H9 (cell line): ENCODE measurements around the gene RET. TPM values are rescaled to one million over a fixed set of nuclear protein-coding genes. Genes with fewer than 3 reads are reported as not detected.

Experiments
- DNase-seq: peaks from one replicate; pipeline ENCODE4 v3.0.0-alpha.2; 2017
- H2AFZ ChIP-seq: one replicate; pipeline ENCODE4 v1.6.1; 2013; ENCODE audit warnings: mild to moderate bottlenecking, low read length, control low read depth, moderate library complexity
- H2AK5ac ChIP-seq: 2 replicates; pipeline ENCODE4 v1.6.1; 2013; ENCODE audit warnings: low read length, control low read depth, mixed read lengths; ENCODE audit not compliant: insufficient read length
- H2BK120ac ChIP-seq: one replicate; pipeline ENCODE4 v1.6.1; 2013; ENCODE audit warnings: low read depth, mild to moderate bottlenecking, low read length, control low read depth, inconsistent platforms; ENCODE audit not compliant: poor library complexity, severe bottlenecking
- H2BK12ac ChIP-seq: 2 replicates; pipeline ENCODE4 v1.6.1; 2013; ENCODE audit warnings: low read length, control low read depth, mixed read lengths, low read depth; ENCODE audit not compliant: insufficient read length
- H2BK15ac ChIP-seq: 2 replicates; pipeline ENCODE4 v1.6.1; 2013; ENCODE audit warnings: low read depth, low read length, control low read depth
- H2BK20ac ChIP-seq: one replicate; pipeline ENCODE4 v1.6.1; 2013; ENCODE audit warnings: low read depth, mild to moderate bottlenecking, low read length, control low read depth, inconsistent platforms; ENCODE audit not compliant: poor library complexity, severe bottlenecking
- H2BK5ac ChIP-seq: 2 replicates; pipeline ENCODE4 v1.6.1; 2013; ENCODE audit warnings: low read length, control low read depth, mixed read lengths; ENCODE audit not compliant: insufficient read length
- H3K14ac ChIP-seq: 2 replicates; pipeline ENCODE4 v1.6.1; 2013; ENCODE audit warnings: low read length, control low read depth; ENCODE audit not compliant: insufficient read depth
- H3K18ac ChIP-seq: 2 replicates; pipeline ENCODE4 v1.6.1; 2013; ENCODE audit warnings: low read depth, mild to moderate bottlenecking, mixed read lengths, low read length, control low read depth; ENCODE audit not compliant: insufficient read length
- H3K23ac ChIP-seq: 2 replicates; pipeline ENCODE4 v1.6.1; 2013; ENCODE audit warnings: low read length, control low read depth, mixed read lengths, low read depth; ENCODE audit not compliant: insufficient read length
- H3K23me2 ChIP-seq: 2 replicates; pipeline ENCODE4 v1.6.1; 2013; ENCODE audit warnings: low read depth, mild to moderate bottlenecking, mixed read lengths, low read length, control low read depth; ENCODE audit not compliant: insufficient read length, poor library complexity, severe bottlenecking
- H3K27ac ChIP-seq: 2 replicates; pipeline ENCODE4 v1.5.1; 2013; ENCODE audit warnings: low read length, control low read depth, mixed read lengths, low read depth; ENCODE audit not compliant: insufficient read length
- H3K27me3 ChIP-seq: 2 replicates; pipeline ENCODE4 v1.6.1; 2013; ENCODE audit warnings: low read length, control low read depth, inconsistent platforms; ENCODE audit not compliant: insufficient read depth
- H3K4ac ChIP-seq: 2 replicates; pipeline ENCODE4 v1.6.1; 2013; ENCODE audit warnings: low read depth, mild to moderate bottlenecking, control low read depth, inconsistent platforms, low read length, moderate library complexity
- H3K4me1 ChIP-seq: 2 replicates; pipeline ENCODE4 v1.6.1; 2013; ENCODE audit warnings: low read length, control low read depth, inconsistent platforms; ENCODE audit not compliant: insufficient read depth
- H3K4me2 ChIP-seq: 2 replicates; pipeline ENCODE4 v1.6.1; 2013; ENCODE audit warnings: low read length, control low read depth, mixed read lengths; ENCODE audit not compliant: insufficient read length, insufficient read depth
- H3K56ac ChIP-seq: 2 replicates; pipeline ENCODE4 v1.6.1; 2013; ENCODE audit warnings: low read depth, mild to moderate bottlenecking, mixed read lengths, low read length, control low read depth; ENCODE audit not compliant: insufficient read length
- H3K79me1 ChIP-seq: 2 replicates; pipeline ENCODE4 v1.6.1; 2013; ENCODE audit warnings: low read depth, mild to moderate bottlenecking, moderate library complexity, low read length, control low read depth, inconsistent platforms; ENCODE audit not compliant: insufficient read depth, poor library complexity, severe bottlenecking
- H3K79me2 ChIP-seq: 2 replicates; pipeline ENCODE4 v1.6.1; 2013; ENCODE audit warnings: low read length, control low read depth, inconsistent platforms; ENCODE audit not compliant: insufficient read depth
- H3K9ac ChIP-seq: 2 replicates; pipeline ENCODE4 v1.6.1; 2013; ENCODE audit warnings: low read length, control low read depth, mixed read lengths; ENCODE audit not compliant: insufficient read length; ENCODE audit errors: extremely low read depth
- H3K9me3 ChIP-seq: one replicate; pipeline ENCODE4 v1.6.1; 2013; ENCODE audit warnings: low read depth, low read length, inconsistent platforms; ENCODE audit not compliant: control insufficient read depth
- H3T11ph ChIP-seq: one replicate; pipeline ENCODE4 v1.6.1; 2013; ENCODE audit warnings: mild to moderate bottlenecking, low read length, control low read depth, inconsistent platforms
- H4K20me1 ChIP-seq: one replicate; pipeline ENCODE4 v1.6.1; 2013; ENCODE audit not compliant: control insufficient read depth, insufficient read length, insufficient read depth
- H4K5ac ChIP-seq: 2 replicates; pipeline ENCODE4 v1.6.1; 2013; ENCODE audit warnings: low read depth, mild to moderate bottlenecking, mixed read lengths, low read length, control low read depth; ENCODE audit not compliant: insufficient read length
- H4K8ac ChIP-seq: replicated peaks from 2 replicates; pipeline ENCODE4 v1.6.1; 2013; ENCODE audit warnings: low read length, control low read depth, mixed read lengths, low read depth; ENCODE audit not compliant: insufficient read length
- H4K91ac ChIP-seq: 2 replicates; pipeline ENCODE4 v1.6.1; 2013; ENCODE audit warnings: low read depth, mild to moderate bottlenecking, moderate library complexity, mixed read lengths, low read length, control low read depth; ENCODE audit not compliant: insufficient read length
- H3K27ac Mint-ChIP-seq, 3 experiments: 2 replicates in 2 of 3; 3 replicates in 1 of 3; pipeline ENCODE4 v1.8.0; 2020 to 2021; ENCODE audit warnings: mixed read lengths in 3 of 3, mild to moderate bottlenecking in 1 of 3, moderate library complexity in 1 of 3
- H3K27me3 Mint-ChIP-seq: 2 replicates; pipeline ENCODE4 v1.8.0; 2021; ENCODE audit warnings: low read depth, mild to moderate bottlenecking, moderate library complexity, mixed read lengths
- H3K36me3 Mint-ChIP-seq, 3 experiments: 2 replicates in 2 of 3; 3 replicates in 1 of 3; pipeline ENCODE4 v1.8.0; 2020 to 2021; ENCODE audit warnings: low read depth in 3 of 3, mixed read lengths in 3 of 3; ENCODE audit not compliant: insufficient read depth in 1 of 3
- H3K4me1 Mint-ChIP-seq, 2 experiments: 2 replicates each; pipeline ENCODE4 v1.8.0; 2020; ENCODE audit warnings: mixed read lengths in 2 of 2
- H3K4me3 Mint-ChIP-seq, 2 experiments: 2 replicates in 1 of 2; 3 replicates in 1 of 2; pipeline ENCODE4 v1.8.0; 2020 to 2021; ENCODE audit warnings: mild to moderate bottlenecking in 2 of 2, mixed read lengths in 2 of 2, moderate library complexity in 1 of 2
- H3K9me3 Mint-ChIP-seq, 2 experiments: 2 replicates in 1 of 2; 3 replicates in 1 of 2; pipeline ENCODE4 v1.8.0; 2020; ENCODE audit warnings: mild to moderate bottlenecking in 2 of 2, mixed read lengths in 2 of 2, moderate library complexity in 1 of 2
- WGBS: extraction: QIAGEN DNeasy Blood & Tissue Kit; methylation state at CpG from one replicate; pipeline ENCODE4 v1.1.7; 2013; ENCODE audit warnings: missing lambda C conversion rate, low lambda C conversion rate, mixed read lengths; ENCODE audit not compliant: insufficient read length; ENCODE audit errors: extremely low coverage; 5-methylcytosine and 5-hydroxymethylcytosine counted together
- total RNA-seq: library from RNA; stranded (reverse); gene quantifications from 2 replicates; pipeline ENCODE4 v1.2.1, GENCODE V29; 2021
- TF ChIP-seq, protein P1 (sequence below): fragments of 200-600 bp; sonication (generic); conservative IDR thresholded peaks from 3 replicates; pipeline ENCODE4 v1.8.0; 2021; ENCODE audit warnings: antibody characterized with exemption, mild to moderate bottlenecking

RET gene
- total RNA-seq, 1 experiment from 2014 or later, result 12.2 TPM

DNA sequence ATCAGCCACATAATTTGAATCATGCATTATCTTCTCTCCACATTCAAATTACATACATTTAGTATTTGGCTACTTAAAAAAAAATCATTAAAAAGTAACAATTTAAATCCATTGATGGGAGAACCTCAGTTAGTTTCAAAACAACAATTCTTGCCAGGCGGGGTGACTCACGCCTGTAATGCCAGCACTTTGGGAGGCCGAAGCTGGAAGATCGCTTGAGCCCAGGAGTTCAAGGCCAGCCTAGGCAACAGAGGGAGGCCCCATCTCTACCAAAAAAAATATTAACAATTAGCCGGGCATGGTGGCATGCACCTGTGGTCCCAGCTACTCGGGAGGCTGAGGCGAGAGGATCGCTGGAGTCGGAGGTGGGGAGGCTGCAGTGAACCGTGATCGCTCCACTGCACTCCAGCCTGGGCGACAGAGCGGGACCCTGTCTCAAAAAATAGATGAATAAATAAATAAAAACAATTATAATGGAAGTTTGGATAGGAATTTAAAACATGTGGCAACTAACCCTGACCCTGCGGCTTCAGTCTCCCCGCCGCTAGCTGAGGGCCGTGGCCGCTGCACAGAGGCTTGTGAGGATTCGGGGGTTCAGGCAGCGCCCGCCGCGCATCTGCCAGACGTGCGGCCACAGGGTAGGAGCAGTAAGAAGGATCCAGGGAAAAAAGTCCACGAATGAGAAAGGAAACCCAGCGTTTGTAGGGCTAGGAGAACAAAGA is 60.3 kb downstream of the RET start:
- TF ChIP-seq, protein P1, sequence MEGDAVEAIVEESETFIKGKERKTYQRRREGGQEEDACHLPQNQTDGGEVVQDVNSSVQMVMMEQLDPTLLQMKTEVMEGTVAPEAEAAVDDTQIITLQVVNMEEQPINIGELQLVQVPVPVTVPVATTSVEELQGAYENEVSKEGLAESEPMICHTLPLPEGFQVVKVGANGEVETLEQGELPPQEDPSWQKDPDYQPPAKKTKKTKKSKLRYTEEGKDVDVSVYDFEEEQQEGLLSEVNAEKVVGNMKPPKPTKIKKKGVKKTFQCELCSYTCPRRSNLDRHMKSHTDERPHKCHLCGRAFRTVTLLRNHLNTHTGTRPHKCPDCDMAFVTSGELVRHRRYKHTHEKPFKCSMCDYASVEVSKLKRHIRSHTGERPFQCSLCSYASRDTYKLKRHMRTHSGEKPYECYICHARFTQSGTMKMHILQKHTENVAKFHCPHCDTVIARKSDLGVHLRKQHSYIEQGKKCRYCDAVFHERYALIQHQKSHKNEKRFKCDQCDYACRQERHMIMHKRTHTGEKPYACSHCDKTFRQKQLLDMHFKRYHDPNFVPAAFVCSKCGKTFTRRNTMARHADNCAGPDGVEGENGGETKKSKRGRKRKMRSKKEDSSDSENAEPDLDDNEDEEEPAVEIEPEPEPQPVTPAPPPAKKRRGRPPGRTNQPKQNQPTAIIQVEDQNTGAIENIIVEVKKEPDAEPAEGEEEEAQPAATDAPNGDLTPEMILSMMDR, result no peak
- Histone ChIP-seq H4K20me1 (no peaks in the 10 kb centered on the region), H2BK20ac (no peak overlapping the region), H3K23me2 (peaks cover 5% of the 10 kb centered on the region), H2AK5ac (no peak overlapping the region), H3K56ac (no peak overlapping the region), H3K23ac (no peak overlapping the region), H3K79me1 (no peaks in the 10 kb centered on the region), H3K4me1 (no peaks in the 10 kb centered on the region), H3K27ac (no peak overlapping the region), H2BK5ac (no peak overlapping the region), H3K4ac (no peak overlapping the region), H2AFZ (no peak overlapping the region), H4K91ac (no peak overlapping the region), H3K9me3 (no peaks in the 10 kb centered on the region), H3K79me2 (no peaks in the 10 kb centered on the region; the same call in 1 of the 2 replicates), H3K4me2 (peak overlapping the region; percentile 68), H3K27me3 (no peaks in the 10 kb centered on the region), H3K14ac (peak overlapping the region; percentile 67; the same call in 1 of the 2 replicates), H3T11ph (no peak overlapping the region), H3K9ac (no peak overlapping the region), H2BK15ac (no peak overlapping the region), H2BK120ac (no peak overlapping the region), H4K5ac (no peak overlapping the region), H3K18ac (no peak overlapping the region), H2BK12ac (no peak overlapping the region), H4K8ac (no peak overlapping the region)
- Mint-ChIP-seq H3K4me3 (peak overlapping the region; percentile 89 to 92), H3K27me3 (peaks cover 8% of the 10 kb centered on the region), H3K4me1 (peaks cover 12 to 13% of the 10 kb centered on the region in 2 experiments), H3K27ac (peak overlapping the region; percentile 60 to 95 (median 75); a peak in 4 of 7 replicates), H3K9me3 (no peaks in the 10 kb centered on the region), H3K36me3 (no peaks in the 10 kb centered on the region; a peak in 1 of 7 replicates)
- DNase-seq, result no peak
- no CpG with 5 or more reads among the region's 27 CpGs for WGBS
